Mesendoderm (in vitro differentiated cells): ENCODE measurements around the gene CRYL1.
A peak's percentile ranks its signal among the peaks of the same experiment; 100 is the strongest.

ENCODE experiments used
- DNase-seq: peaks from one replicate; pipeline ENCODE4 v3.0.0; 2013
- H2AK5ac ChIP-seq: 2 replicates; pipeline ENCODE4 v1.6.1; 2013; ENCODE audit warnings: low read length, inconsistent platforms
- H2BK120ac ChIP-seq: 2 replicates; pipeline ENCODE4 v1.6.1; 2013; ENCODE audit warnings: low read depth, mild to moderate bottlenecking, low read length, moderate library complexity, mixed read lengths
- H2BK15ac ChIP-seq: replicated peaks from 2 replicates; pipeline ENCODE4 v1.6.1; 2013; ENCODE audit warnings: low read depth, mild to moderate bottlenecking, moderate library complexity
- H2BK5ac ChIP-seq: 2 replicates; pipeline ENCODE4 v1.6.1; 2013; ENCODE audit warnings: low read length, inconsistent platforms
- H3K18ac ChIP-seq: 2 replicates; pipeline ENCODE4 v1.6.1; 2013; ENCODE audit warnings: mild to moderate bottlenecking, low read length, mixed read lengths
- H3K23ac ChIP-seq: one replicate; pipeline ENCODE4 v1.6.1; 2013; ENCODE audit warnings: low read length
- H3K27ac ChIP-seq: 2 replicates; pipeline ENCODE4 v1.5.1; 2013; ENCODE audit warnings: low read depth, mild to moderate bottlenecking, inconsistent platforms, low read length, moderate library complexity
- H3K27me3 ChIP-seq: 2 replicates; pipeline ENCODE4 v1.6.1; 2013; ENCODE audit warnings: low read length, control low read depth, mild to moderate bottlenecking, inconsistent platforms; ENCODE audit not compliant: insufficient read depth, poor library complexity
- H3K36me3 ChIP-seq: 2 replicates; pipeline ENCODE4 v1.6.1; 2013; ENCODE audit warnings: low read length, inconsistent platforms; ENCODE audit not compliant: control insufficient read depth, insufficient read depth
- H3K4ac ChIP-seq: one replicate; pipeline ENCODE4 v1.6.1; 2013; ENCODE audit warnings: low read depth, mild to moderate bottlenecking, low read length, moderate library complexity
- H3K4me1 ChIP-seq: 2 replicates; pipeline ENCODE4 v1.6.1; 2013; ENCODE audit warnings: low read depth, low read length, inconsistent platforms; ENCODE audit not compliant: control insufficient read depth
- H3K4me2 ChIP-seq: 2 replicates; pipeline ENCODE4 v1.6.1; 2013; ENCODE audit warnings: low read length
- H3K4me3 ChIP-seq: 2 replicates; pipeline ENCODE4 v1.5.1; 2013; ENCODE audit warnings: mild to moderate bottlenecking, low read length
- H3K56ac ChIP-seq: one replicate; pipeline ENCODE4 v1.6.1; 2013; ENCODE audit warnings: low read length
- H3K79me1 ChIP-seq: 2 replicates; pipeline ENCODE4 v1.6.1; 2013; ENCODE audit warnings: low read length, inconsistent platforms
- H3K79me2 ChIP-seq: 2 replicates; pipeline ENCODE4 v1.6.1; 2013; ENCODE audit warnings: mild to moderate bottlenecking, low read length; ENCODE audit not compliant: control insufficient read depth, insufficient read depth
- H3K9ac ChIP-seq: 2 replicates; pipeline ENCODE4 v1.6.1; 2013; ENCODE audit warnings: low read length, inconsistent platforms
- H4K5ac ChIP-seq: one replicate; pipeline ENCODE4 v1.6.1; 2013; ENCODE audit warnings: low read length
- H4K8ac ChIP-seq: one replicate; pipeline ENCODE4 v1.6.1; 2013; ENCODE audit warnings: low read depth, mild to moderate bottlenecking, control low read depth, low read length, moderate library complexity
- WGBS: extraction: QIAGEN DNeasy Blood & Tissue Kit; methylation state at CpG from one replicate; pipeline ENCODE4 v1.1.7; 2013; ENCODE audit warnings: low lambda C conversion rate, missing lambda C conversion rate; ENCODE audit not compliant: insufficient coverage; ENCODE audit errors: extremely low coverage; 5-methylcytosine and 5-hydroxymethylcytosine counted together

The CRYL1 gene

DNA sequence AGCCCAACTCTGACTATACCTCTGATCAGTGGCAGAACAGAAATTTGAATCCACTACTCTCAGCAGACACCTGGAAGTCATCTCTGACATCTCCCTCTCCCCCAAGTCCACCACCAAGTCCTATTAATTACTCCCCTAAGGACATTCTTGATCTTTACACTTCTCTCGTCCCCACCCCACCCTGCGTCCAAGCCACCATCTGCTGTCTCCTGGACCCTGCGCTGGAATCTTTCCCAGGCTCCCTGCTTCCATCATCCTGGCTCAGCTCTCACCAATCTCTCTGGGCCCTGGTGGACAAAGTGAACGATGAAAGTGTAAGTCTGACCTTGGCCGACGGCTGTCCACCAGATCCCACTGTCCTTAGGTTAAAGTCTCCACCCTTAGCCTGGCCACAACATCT lies 147.9 kb downstream of the CRYL1 start:
- Histone ChIP-seq H2BK5ac (no peak overlapping the region), H3K56ac (no peak overlapping the region), H2BK120ac (no peak overlapping the region), H2BK15ac (no peak overlapping the region), H4K8ac (no peak overlapping the region), H3K18ac (no peak overlapping the region), H3K23ac (no peak overlapping the region), H2AK5ac (no peak overlapping the region), H3K9ac (no peak overlapping the region), H3K4me2 (no peak overlapping the region), H3K79me1 (no peaks in the 10 kb centered on the region), H3K4me3 (no peak overlapping the region), H3K36me3 (no peaks in the 10 kb centered on the region), H3K27me3 (no peaks in the 10 kb centered on the region), H3K4ac (no peak overlapping the region), H3K4me1 (no peaks in the 10 kb centered on the region), H3K27ac (no peak overlapping the region), H4K5ac (no peak overlapping the region), H3K79me2 (no peaks in the 10 kb centered on the region)
- no peak for DNase-seq
- no CpG with 5 or more reads among the region's 6 CpGs for WGBS

DNA sequence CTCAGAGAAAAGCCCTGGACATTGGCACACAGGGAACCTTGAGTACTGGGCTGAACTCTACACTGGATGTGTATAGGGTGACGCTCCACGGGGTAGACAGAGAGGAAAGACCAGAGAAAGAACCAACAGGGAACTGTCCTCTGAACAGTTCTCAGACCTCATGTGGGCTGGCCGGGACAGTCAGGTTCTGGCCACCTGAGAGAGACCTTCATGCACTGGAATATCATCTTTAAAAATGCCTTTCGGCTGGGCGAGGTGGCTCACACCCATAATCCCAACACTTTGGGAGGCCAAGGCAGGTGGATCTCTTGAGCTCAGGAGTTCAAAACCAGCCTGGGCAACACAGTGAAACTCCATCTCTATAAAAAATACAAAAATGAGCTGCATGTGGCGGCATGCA lies 149.8 kb downstream of the CRYL1 start:
- H3K27me3 ChIP-seq = no peaks in the 10 kb centered on the region
- H4K8ac ChIP-seq = no peak overlapping the region
- H3K4me2 ChIP-seq = no peak overlapping the region
- H2AK5ac ChIP-seq = no peak overlapping the region
- H3K4me1 ChIP-seq = no peaks in the 10 kb centered on the region
- DNase-seq = no peak
- H3K23ac ChIP-seq = no peak overlapping the region
- no peak overlapping the region for H4K5ac ChIP-seq
- H3K18ac ChIP-seq = no peak overlapping the region
- no peak overlapping the region for H3K9ac ChIP-seq
- no CpG with 5 or more reads among the region's 6 CpGs for WGBS
- no peaks in the 10 kb centered on the region for H3K79me2 ChIP-seq
- no peak overlapping the region for H2BK120ac ChIP-seq
- H3K4ac ChIP-seq = no peak overlapping the region
- no peak overlapping the region for H2BK5ac ChIP-seq
- no peak overlapping the region for H3K4me3 ChIP-seq
- no peaks in the 10 kb centered on the region for H3K79me1 ChIP-seq
- H3K56ac ChIP-seq = no peak overlapping the region
- H3K36me3 ChIP-seq = no peaks in the 10 kb centered on the region
- H2BK15ac ChIP-seq = no peak overlapping the region
- H3K27ac ChIP-seq = no peak overlapping the region

DNA sequence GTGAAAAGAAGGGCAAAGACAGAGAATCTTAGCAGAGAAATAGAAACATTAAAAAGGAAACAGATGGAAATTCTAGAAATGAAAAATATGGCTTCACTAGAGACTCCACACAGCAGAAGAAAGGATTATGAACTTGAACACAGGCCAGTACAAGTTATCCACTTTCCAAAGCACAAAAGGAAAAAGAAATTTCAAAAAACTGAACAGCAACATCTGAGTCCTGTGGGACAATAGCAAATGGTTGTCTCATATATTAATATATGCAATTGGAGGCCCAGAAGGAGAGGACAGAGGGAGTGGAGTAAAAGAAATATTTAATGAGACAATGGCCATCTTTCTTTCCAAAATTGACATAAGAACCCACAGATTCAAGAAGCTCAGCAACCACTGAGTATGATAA lies 151.8 kb downstream of the CRYL1 start:
- Histone ChIP-seq H3K27me3 (no peaks in the 10 kb centered on the region), H3K4me3 (no peak overlapping the region)

DNA sequence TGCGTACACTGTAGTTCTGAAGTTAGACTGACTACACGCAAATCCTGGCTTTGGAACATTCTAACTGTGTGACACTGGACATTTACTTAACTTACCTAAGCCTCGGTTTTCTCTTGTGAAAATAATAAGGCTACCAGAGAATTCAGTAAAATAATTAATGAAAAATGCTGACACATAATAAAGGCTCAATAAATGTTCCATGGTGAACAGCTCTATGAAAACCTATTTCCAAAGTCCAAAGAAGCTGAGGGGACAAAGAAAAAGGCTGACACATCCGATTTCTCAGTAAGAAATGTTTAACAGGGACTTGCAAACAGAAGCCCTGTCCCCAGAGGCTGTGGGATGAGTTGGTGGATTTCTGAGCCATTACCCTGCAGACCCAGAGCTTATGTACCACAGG lies 153.8 kb downstream of the CRYL1 start:
- H3K4me3 ChIP-seq = no peak overlapping the region
- H2BK15ac ChIP-seq = no peak overlapping the region
- no peak overlapping the region for H4K5ac ChIP-seq
- no peak overlapping the region for H3K27ac ChIP-seq
- H3K56ac ChIP-seq = no peak overlapping the region
- no peak overlapping the region for H2AK5ac ChIP-seq
- H3K18ac ChIP-seq = no peak overlapping the region
- no peak for DNase-seq
- H4K8ac ChIP-seq = no peak overlapping the region
- H2BK120ac ChIP-seq = no peak overlapping the region
- H2BK5ac ChIP-seq = no peak overlapping the region
- no peak overlapping the region for H3K4me2 ChIP-seq
- no peaks in the 10 kb centered on the region for H3K79me2 ChIP-seq
- no peak overlapping the region for H3K4ac ChIP-seq
- WGBS = no CpG with 5 or more reads among the region's 4 CpGs
- no peak overlapping the region for H3K23ac ChIP-seq
- no peaks in the 10 kb centered on the region for H3K36me3 ChIP-seq
- no peak overlapping the region for H3K9ac ChIP-seq
- no peaks in the 10 kb centered on the region for H3K4me1 ChIP-seq
- H3K27me3 ChIP-seq = no peaks in the 10 kb centered on the region
- H3K79me1 ChIP-seq = no peaks in the 10 kb centered on the region

More for the DNA sequence above, 151.8 kb downstream of the CRYL1 start:
- H2BK120ac ChIP-seq = no peak overlapping the region
- H3K36me3 ChIP-seq = no peaks in the 10 kb centered on the region
- no peak overlapping the region for H4K8ac ChIP-seq
- DNase-seq = no peak
- H3K4me2 ChIP-seq = no peak overlapping the region
- H3K79me2 ChIP-seq = no peaks in the 10 kb centered on the region
- no peak overlapping the region for H2BK15ac ChIP-seq
- no peak overlapping the region for H3K4ac ChIP-seq
- H3K79me1 ChIP-seq = no peaks in the 10 kb centered on the region
- H3K9ac ChIP-seq = no peak overlapping the region
- H3K56ac ChIP-seq = no peak overlapping the region
- no peak overlapping the region for H2AK5ac ChIP-seq
- H3K4me1 ChIP-seq = no peaks in the 10 kb centered on the region
- no peak overlapping the region for H2BK5ac ChIP-seq
- no peak overlapping the region for H3K23ac ChIP-seq
- H4K5ac ChIP-seq = no peak overlapping the region
- no peak overlapping the region for H3K18ac ChIP-seq
- no peak overlapping the region for H3K27ac ChIP-seq

DNA sequence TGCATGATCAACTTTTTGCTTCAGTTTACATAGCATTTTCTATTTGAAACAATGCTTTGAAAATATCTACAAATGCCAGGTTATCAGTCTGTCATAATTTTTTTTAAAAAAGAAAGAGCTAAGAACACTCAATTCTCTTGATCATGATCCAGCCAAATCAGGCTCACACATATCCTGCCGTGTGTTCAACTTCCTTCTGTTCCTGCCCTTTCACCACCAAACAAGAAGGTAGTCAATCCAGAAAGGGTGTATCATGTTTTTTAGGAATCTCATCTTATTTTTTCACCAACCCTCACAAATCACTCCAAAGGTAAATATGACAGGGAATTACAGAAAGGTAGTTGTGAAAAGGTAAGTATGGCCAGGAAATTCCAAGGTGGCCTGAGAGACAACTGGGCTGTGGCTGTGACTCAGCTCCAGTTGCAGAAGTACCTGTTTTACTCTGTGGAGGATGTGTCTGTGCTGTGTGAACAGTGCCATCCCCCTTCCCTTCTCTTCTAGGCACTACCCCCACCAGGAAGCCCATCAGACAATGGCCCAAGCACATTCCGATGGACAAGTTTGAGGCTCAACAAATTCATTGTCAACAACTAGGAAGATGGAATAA lies 154.7 kb downstream of the CRYL1 start:
- Histone ChIP-seq H3K79me1 (no peaks in the 10 kb centered on the region), H3K27ac (no peak overlapping the region)

DNA sequence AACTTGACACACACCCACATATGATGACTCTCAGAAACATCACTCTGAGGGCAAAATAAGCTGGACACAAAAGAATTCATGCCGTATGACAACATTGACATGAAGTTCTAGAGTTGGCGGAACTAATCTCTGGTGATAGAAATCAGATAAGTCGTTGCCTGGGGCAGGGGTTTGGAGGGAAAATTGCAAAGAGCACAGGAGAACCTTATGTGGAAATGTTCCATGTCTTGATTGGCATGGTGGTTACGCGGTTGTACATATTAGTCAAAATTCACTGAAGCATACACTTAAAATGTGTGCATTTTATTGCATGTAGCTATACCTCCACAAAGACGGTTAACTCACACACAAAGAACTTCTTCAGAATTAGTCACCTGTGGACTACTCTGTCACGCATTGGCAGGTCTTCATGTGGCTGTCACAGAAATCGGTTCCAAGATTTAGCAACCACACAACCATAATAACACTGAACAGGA lies 155.7 kb downstream of the CRYL1 start:
- Histone ChIP-seq H3K4me3 (no peak overlapping the region), H3K4ac (no peak overlapping the region), H2AK5ac (no peak overlapping the region), H3K56ac (no peak overlapping the region), H3K27me3 (no peaks in the 10 kb centered on the region), H4K8ac (no peak overlapping the region), H3K4me1 (no peaks in the 10 kb centered on the region), H3K79me2 (no peaks in the 10 kb centered on the region), H3K27ac (no peak overlapping the region), H4K5ac (no peak overlapping the region), H2BK15ac (no peak overlapping the region), H3K9ac (no peak overlapping the region), H2BK120ac (no peak overlapping the region), H3K23ac (no peak overlapping the region), H2BK5ac (no peak overlapping the region), H3K36me3 (no peaks in the 10 kb centered on the region), H3K79me1 (no peaks in the 10 kb centered on the region), H3K4me2 (no peak overlapping the region), H3K18ac (no peak overlapping the region)
- no peak for DNase-seq
- WGBS = no CpG with 5 or more reads among the region's 8 CpGs

More for the DNA sequence above, 154.7 kb downstream of the CRYL1 start:
- no peak overlapping the region for H3K4me2 ChIP-seq
- no peaks in the 10 kb centered on the region for H3K4me1 ChIP-seq
- no peaks in the 10 kb centered on the region for H3K27me3 ChIP-seq
- H2BK15ac ChIP-seq = no peak overlapping the region
- H3K79me2 ChIP-seq = no peaks in the 10 kb centered on the region
- H3K4ac ChIP-seq = no peak overlapping the region
- no peak overlapping the region for H2BK5ac ChIP-seq
- H3K9ac ChIP-seq = no peak overlapping the region
- H3K18ac ChIP-seq = no peak overlapping the region
- peak; percentile 49 for DNase-seq
- no peak overlapping the region for H4K5ac ChIP-seq
- H4K8ac ChIP-seq = no peak overlapping the region
- H3K23ac ChIP-seq = no peak overlapping the region
- WGBS = no CpG with 5 or more reads among the region's 2 CpGs
- no peaks in the 10 kb centered on the region for H3K36me3 ChIP-seq
- no peak overlapping the region for H3K4me3 ChIP-seq
- no peak overlapping the region for H2BK120ac ChIP-seq
- H3K56ac ChIP-seq = no peak overlapping the region
- H2AK5ac ChIP-seq = no peak overlapping the region
